Motor neuron (in vitro differentiated cells): ENCODE results near the gene CD5L. TPM values are rescaled to one million over a fixed set of nuclear protein-coding genes. Genes with fewer than 3 reads are reported as not detected.

Experiments used
- ATAC-seq, 8 experiments: fragments of 200-7000 bp; cut with Tn5 transposase; replicated peaks in 6 of 8; 2 replicates each; pipeline ENCODE4 v1.8.0; 2021; ENCODE audit warnings: mild to moderate bottlenecking in 8 of 8, moderate library complexity in 8 of 8
- H3K27ac ChIP-seq, 2 donors: fragments of 250-450 bp; sonication (Bioruptor Pico); 2 replicates each; pipeline ENCODE4 v1.9.0; 2021; ENCODE audit warnings: antibody characterized with exemption in 2 of 2, mild to moderate bottlenecking in 2 of 2, moderate library complexity in 1 of 2
- H3K4me1 ChIP-seq, 2 donors: fragments of 250-450 bp; sonication (Bioruptor Pico); replicated peaks in 1 of 2; 2 replicates each; pipeline ENCODE4 v1.6.1; 2021; ENCODE audit warnings: antibody characterized with exemption in 2 of 2, mild to moderate bottlenecking in 2 of 2, moderate library complexity in 1 of 2
- H3K4me3 ChIP-seq, 5 donors: fragments of 250-450 bp; sonication (Bioruptor Pico); 2 replicates each; pipeline ENCODE4 v1.9.0; 2021; ENCODE audit warnings: antibody characterized with exemption in 5 of 5, mild to moderate bottlenecking in 5 of 5, moderate library complexity in 4 of 5
- WGBS, 10 experiments: fragments of 450-650 bp; shearing (Covaris generic); methylation state at CpG; one replicate each; pipeline ENCODE4 v1.0.0; 2022; 5-methylcytosine and 5-hydroxymethylcytosine counted together
- in situ Hi-C, 9 experiments: fragments of 400-800 bp; cut with MboI; loops; one replicate each; pipeline ENCODE4 v1.15.0; 2021; ENCODE audit warnings: low sequenced_read_pairs in 9 of 9, low pct_unique_long_range_greater_than_20kb in 2 of 9; ENCODE audit not compliant: unreplicated experiment in 9 of 9
- total RNA-seq, 8 experiments: library from RNA; unstranded; fragments of 300-600 nt; gene quantifications; 2 replicates each; pipeline versions ENCODE4 v1.2.3 to v1.2.4, GENCODE V29; 2022

The CD5L gene
- total RNA-seq, 8 experiments from 2014 or later, result 0.08 to 0.28 TPM; not detected in 6

DNA sequence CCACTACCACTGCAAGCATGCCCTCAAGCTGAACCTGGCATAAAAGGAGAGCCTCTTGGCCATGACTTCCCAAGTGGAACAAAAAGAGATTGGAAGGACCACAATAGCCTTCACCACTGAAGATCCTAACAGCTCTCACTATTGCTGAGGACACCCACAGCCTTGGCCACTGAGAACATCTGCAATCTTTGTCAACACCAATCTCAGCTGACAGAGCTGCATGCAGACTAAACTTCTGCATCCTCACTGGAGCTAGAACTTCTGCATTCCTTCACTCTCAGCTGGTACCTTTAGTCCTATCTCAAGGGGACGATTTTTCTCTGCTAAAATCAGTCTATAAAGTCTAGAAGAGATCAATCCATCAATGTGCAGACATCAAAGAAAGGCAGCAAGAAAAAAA, 56.4 kb downstream of the CD5L start:
- 0 to 33% (median 13%) methylated on average over 1 of the region's 1 CpG; no CpG with 5 or more reads in 3 of the 10 experiments for WGBS, 10 experiments
- in situ Hi-C loops, result no loop called here
- no peaks in the 10 kb centered on the region for H3K4me1 ChIP-seq
- no peak overlapping the region for H3K27ac ChIP-seq
- H3K4me3 ChIP-seq, result no peak overlapping the region
- no peak for ATAC-seq

DNA sequence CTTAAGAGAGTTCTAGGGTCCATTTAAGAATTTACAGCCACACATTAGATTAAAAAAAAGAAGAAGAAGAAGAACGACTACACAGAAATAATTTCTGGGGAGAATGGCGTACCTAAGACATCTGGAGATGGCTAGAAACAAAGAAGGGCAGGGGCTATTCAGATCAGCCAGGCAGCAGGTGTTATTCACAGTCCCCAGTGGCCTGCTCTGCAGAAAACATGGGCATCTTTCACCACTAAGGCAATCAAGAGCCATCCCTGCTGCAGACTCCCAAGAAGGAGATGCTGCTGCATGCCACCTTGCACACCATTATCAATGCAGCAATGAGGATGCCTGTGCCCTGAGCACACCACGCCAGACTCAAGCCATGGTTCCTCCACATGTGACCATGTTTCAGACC, 56.8 kb downstream of the CD5L start:
- in situ Hi-C loops, result no loop called here
- Histone ChIP-seq H3K4me3 (no peak overlapping the region), H3K4me1 (peaks cover 0 to under 1% of the 10 kb centered on the region in 2 donors), H3K27ac (no peak overlapping the region)
- 0 to 89% (median 60%) methylated on average over 1 to 3 of the region's 3 CpGs; no CpG with 5 or more reads in 2 of the 10 experiments for WGBS, 10 experiments
- ATAC-seq, result no peak

DNA sequence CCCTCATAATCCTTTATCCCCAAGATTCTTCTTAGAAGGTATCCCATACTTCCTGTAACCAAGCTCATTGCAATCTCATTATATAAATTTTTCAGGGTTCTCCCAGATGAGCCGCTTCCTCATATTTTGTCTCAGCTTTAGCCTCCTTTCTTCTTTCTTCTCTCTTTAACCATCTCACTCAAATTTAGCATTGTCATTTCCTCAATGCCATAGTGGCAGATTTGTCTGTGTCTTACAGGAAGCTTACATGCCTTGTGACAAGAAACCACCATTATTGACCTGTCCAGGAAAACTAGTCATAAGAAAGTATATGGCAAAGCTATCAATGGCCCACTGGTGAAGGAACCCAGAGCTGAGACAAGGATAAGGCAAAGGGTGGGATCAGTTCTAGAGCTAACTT, 58.7 kb downstream of the CD5L start:
- in situ Hi-C loops, result no loop called here

DNA sequence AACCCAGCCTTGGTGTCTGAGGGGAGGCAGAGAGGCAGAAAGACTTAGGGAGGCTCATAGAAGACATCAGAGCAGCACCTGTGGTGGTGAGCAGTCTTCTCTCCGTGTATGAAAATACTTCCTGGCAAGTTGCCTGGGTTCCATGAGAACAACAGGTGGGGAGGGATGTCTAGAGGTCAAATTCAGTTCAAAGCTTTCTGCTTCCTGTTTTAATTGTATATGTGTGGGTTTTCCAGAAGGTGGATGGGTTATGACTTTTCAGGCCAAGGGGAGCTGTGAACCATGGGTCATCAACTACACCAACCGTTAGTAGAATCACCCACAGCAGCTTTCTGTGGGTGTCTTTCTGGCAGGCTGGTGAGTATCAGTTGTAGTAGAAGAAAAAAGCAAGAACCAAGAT, 60.6 kb downstream of the CD5L start:
- Histone ChIP-seq H3K4me3 (no peak overlapping the region), H3K4me1 (peaks cover 0 to 2% of the 10 kb centered on the region in 2 donors), H3K27ac (no peak overlapping the region)
- 0 to 100% (median 43%) methylated on average over 1 to 2 of the region's 2 CpGs; no CpG with 5 or more reads in 2 of the 10 experiments for WGBS, 10 experiments
- no peak for ATAC-seq
- in situ Hi-C loops, result no loop called here

More for the DNA sequence above, 58.7 kb downstream of the CD5L start:
- no peak for ATAC-seq
- WGBS, 10 experiments, result 33 to 100% (median 90%) methylated on average over 1 of the region's 1 CpG; no CpG with 5 or more reads in 1 of the 10 experiments
- H3K27ac ChIP-seq, result no peak overlapping the region
- peaks cover 0 to 2% of the 10 kb centered on the region in 2 donors for H3K4me1 ChIP-seq
- H3K4me3 ChIP-seq, result no peak overlapping the region

Other genes starting within 250 kb of the CD5L start
- gene FCRL4, start 243.7 kb downstream of the CD5L start, total RNA-seq, result under 1 TPM in 5 of 8 experiments, not detected in 3; 0.04 to 0.14 (median 0.10) TPM
- gene FCRL3, start 141.0 kb downstream of the CD5L start, total RNA-seq, result 1 to 10 TPM in 1 of 8 experiments, under 1 TPM in 4, not detected in 3; 0.11 to 1.2 (median 0.23) TPM
- gene FCRL2, start 64.7 kb downstream of the CD5L start, total RNA-seq, result under 1 TPM in 4 of 8 experiments, not detected in 4; 0.04 to 0.81 (median 0.15) TPM
- under 1 TPM in 2 of 8 experiments, not detected in 6; 0.14 to 0.17 TPM for gene FCRL1, start 21.7 kb downstream of the CD5L start, total RNA-seq
- gene KIRREL1, start 151.8 kb upstream of the CD5L start, total RNA-seq, result 10 to 100 TPM; 22.9 to 52.3 (median 35.4) TPM